Epidermal melanocyte (primary cell): ENCODE data around the gene LMOD1.
"Not testable (repeated sequence)": the region's sequence is repeated elsewhere in the genome, so short reads cannot be mapped to it uniquely, and the experiment has no call there.

Experiments
- DNase-seq: peaks from one replicate; pipeline ENCODE4 v3.0.0; 2011; ENCODE audit warnings: low spot score; ENCODE audit not compliant: insufficient read length

LMOD1 gene

GRCh38 chr1:201946224-201946908 is at the start of gene LMOD1:
Gene LMOD1, minus strand, starts transcription at chr1:201946548. Its CDS starts 208 bp downstream, at chr1:201946340.
- peak; percentile 82 for DNase-seq

- no peak for DNase-seq
These were observed 44.1 kb upstream of the LMOD1 start for GRCh38 chr1:201990427-201990826.

GRCh38 chr1:201989354-201990128 is 43.2 kb upstream of the LMOD1 start:
- no peak for DNase-seq

- no peak for DNase-seq
These were observed 42.3 kb upstream of the LMOD1 start for GRCh38 chr1:201988601-201989000.

- DNase-seq: no peak
These were observed 39.0 kb upstream of the LMOD1 start for GRCh38 chr1:201985355-201985754.

- DNase-seq: no peak
These were observed 38.1 kb upstream of the LMOD1 start for GRCh38 chr1:201984446-201984845.

GRCh38 chr1:201983380-201983805 is 37.0 kb upstream of the LMOD1 start:
- no peak for DNase-seq

- peak; percentile 87 for DNase-seq
These were observed 36.5 kb upstream of the LMOD1 start, which contains the start of gene RNPEP for GRCh38 chr1:201982623-201983379. Gene RNPEP, plus strand, starts transcription at chr1:201982648. Its CDS starts 19 bp downstream, at chr1:201982667.

GRCh38 chr1:201982082-201982622 is 35.8 kb upstream of the LMOD1 start:
- DNase-seq: peak; percentile 68

GRCh38 chr1:201970334-201971159 is 24.2 kb upstream of the LMOD1 start:
- DNase-seq: no peak

GRCh38 chr1:201968202-201968925 is 22.0 kb upstream of the LMOD1 start:
- DNase-seq: no peak

- DNase-seq: no peak
These were observed 19.8 kb upstream of the LMOD1 start for GRCh38 chr1:201966171-201966570.

- no peak for DNase-seq
These were observed 17.9 kb upstream of the LMOD1 start for GRCh38 chr1:201964261-201964660.

GRCh38 chr1:201962382-201962781 is 16.0 kb upstream of the LMOD1 start:
- DNase-seq: not testable (repeated sequence)

GRCh38 chr1:201958348-201958747 is 12.0 kb upstream of the LMOD1 start:
- no peak for DNase-seq

- DNase-seq: no peak
These were observed 9.4 kb upstream of the LMOD1 start for GRCh38 chr1:201955729-201956143.

GRCh38 chr1:201955009-201955728 is 8.8 kb upstream of the LMOD1 start, which contains the start of gene TIMM17A:
Gene TIMM17A, plus strand, starts transcription at chr1:201955503. Its CDS starts 24 bp downstream, at chr1:201955527.
- peak; percentile 75 for DNase-seq

- no peak for DNase-seq
These were observed 8.1 kb upstream of the LMOD1 start for GRCh38 chr1:201954263-201955008.
